SH-SY5Y (cell line): Measurements from ENCODE around the gene FOXP3.

ENCODE experiments used
- GATA2 ChIP-seq: IDR thresholded peaks from 2 replicates; pipeline ENCODE4 v1.6.1; 2011; ENCODE audit warnings: mild to moderate bottlenecking, low read depth, low read length
- GATA3 ChIP-seq: IDR thresholded peaks from 2 replicates; pipeline ENCODE4 v1.6.1; 2011; ENCODE audit warnings: low read depth, mild to moderate bottlenecking, low read length, moderate library complexity

- TF ChIP-seq GATA2: no peak
- TF ChIP-seq GATA3: no peak
These were observed 59.8 kb downstream of the FOXP3 start for GRCh38 chrX:49204709-49205108.
